ENCODE data around the gene PFKM.

- TF ChIP-seq EZH2 (IDR thresholded peaks at IDR 0.05; ENCODE audit: insufficient read depth, poor library complexity, severe bottlenecking) (no peak), EZH2phosphoT487 (IDR thresholded peaks at IDR 0.05; ENCODE audit: insufficient read depth, low read depth) (no peak)
These were observed 35.1 kb upstream of the PFKM start for GRCh38 chr12:48084066-48084465.
